ENCODE measurements around the gene MAD2L1.

The MAD2L1 gene

DNA sequence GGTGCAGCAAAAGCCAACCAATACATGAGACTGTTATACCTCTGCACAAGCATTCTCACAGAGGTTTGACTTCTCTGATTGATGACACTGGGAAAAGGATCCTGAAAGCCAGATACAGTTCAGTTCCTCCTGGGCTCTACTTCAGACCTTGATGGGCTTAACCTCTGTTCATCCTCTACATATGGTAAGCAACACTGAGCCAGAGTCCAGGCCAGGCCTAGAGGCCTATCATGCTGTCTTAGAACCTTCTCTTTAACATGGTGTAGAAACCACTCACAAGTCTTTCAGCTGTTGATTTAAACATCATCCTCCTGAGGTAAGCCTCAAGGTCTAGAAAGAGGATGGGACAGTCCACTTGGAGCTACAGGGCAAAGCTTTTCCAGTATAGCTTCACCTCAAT lies 9.2 kb downstream of the MAD2L1 start:
- DNase-seq: no peak

DNA sequence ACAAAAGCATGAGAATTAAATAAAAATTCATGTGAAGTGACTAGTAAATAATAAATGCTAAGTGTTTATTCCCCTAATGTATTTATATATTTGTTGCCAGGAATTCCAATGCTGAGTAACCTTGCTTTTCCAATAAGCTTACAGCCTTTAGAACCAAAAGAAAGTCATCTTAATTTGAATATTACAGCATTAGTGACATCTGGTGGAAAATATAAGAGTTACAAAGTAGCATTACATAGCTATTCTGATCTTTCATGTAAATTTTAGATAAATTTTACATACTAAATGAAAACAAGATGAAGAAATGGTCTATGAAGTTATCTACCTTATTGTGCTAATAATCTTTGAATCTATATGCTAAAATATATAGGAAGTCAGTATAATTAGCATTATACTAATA lies 10.4 kb downstream of the MAD2L1 start:
- DNase-seq: no peak

GRCh38 chr4:120055795-120056194 lies 10.9 kb downstream of the MAD2L1 start:
- no peak for DNase-seq

DNA sequence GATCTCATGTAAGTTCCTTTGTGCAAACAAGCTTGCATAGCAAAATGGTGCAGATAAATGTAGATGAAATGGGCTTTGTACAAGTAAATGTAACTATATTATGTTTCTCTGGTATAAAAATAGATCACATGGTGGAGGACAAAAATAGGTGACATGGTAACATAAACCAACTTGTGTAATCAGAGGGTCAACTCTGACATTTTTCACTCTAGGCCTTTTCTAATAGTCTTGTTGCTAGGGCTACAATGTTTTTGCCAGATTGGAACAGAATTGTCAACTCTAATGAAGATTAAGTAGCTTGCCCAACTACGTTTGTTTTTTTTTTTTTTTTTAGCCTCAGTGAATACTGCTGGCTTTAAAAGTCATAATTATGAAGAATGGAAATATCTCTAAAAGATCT lies 11.5 kb downstream of the MAD2L1 start:
- DNase-seq: no peak

DNA sequence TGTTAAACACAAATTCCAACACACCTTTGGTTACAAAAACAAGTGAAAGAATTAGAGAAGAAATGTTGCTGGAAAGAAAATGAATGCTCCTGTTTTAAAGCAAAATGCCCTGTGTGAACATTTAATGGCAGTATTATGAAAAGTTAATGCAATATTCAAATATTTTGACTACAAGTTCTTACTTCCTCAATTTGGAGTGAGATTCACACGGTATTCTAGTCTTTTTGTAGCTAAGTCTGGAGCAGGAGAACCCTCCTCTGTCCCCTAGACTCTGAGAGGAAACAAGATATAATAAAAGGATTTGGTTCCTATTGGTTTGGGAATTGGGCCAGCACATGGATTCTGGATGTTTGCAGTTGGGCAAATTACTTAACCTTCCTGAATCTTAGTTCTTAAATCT lies 12.7 kb downstream of the MAD2L1 start:
- no peak for DNase-seq

DNA sequence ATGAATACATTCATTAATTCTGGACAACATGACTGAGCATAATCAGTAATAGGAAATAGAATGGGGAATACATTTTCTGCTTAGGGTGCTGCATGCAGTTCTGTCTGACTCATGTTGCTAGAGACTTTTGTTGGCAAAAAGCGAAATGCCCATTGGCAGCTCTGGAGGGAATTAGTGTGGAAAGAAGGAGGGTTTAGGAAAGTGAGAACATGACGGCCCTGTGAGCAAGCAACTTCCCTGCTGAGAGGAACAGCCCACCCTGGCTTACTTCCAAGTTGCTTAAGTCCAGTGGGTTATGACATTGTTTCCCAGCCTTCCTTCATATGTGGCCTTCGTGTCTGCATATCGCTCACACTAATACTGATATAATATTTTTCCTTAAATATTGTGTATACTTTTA lies 13.8 kb downstream of the MAD2L1 start:
- DNase-seq: no peak

DNA sequence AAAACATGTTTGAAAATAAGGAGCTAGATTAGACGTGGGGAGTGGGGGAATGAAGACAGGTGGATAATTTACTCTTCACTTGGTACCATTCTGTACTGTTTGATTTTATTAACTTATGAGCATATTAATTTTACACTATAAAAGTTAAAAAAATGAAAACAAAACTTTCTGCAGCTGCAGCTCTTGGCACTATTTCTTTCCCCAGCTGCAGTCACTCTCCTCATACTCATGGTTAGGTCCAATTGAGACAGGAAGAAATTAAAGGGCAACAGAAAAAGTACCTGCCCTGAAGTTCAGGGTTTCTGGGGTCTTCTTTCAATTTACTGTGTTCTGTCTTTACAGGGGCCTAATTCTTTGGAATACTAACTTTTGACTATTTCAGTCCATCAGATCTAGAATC lies 15.4 kb downstream of the MAD2L1 start:
- no peak for DNase-seq

DNA sequence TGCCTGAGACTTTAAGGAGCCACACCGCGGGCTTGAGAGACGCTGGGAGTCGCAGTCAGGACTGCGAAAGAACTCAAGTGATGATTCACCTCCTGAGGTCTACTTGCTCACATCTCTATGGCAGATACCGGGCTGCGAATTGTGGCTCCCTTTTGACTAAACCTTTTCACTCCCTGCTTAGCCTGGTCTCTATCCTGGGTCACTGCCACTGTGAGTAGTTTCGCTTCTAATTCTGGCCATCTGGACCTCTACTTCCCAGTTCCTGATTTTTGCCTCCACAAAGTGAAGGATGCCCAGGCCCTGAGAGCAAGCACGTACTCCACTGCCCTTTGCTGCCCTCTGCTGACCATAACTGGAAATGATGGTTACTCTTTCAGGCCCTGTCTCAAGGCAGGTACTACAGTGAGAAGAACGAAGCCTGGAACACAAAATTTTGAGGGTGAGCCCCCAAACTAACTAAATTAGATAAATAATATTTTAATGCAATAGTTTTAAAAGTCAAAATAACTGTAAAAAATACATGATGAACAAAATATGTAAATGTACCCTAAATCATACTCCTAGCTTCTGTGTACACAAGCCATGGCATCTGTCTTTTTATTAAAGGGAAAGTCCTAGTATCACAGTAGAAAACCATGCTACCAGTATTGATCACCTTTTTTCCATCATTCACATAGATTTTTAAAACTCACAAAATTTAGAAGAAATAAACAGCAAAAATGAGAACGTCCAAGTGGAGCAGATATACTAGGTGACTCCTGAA lies 16.7 kb downstream of the MAD2L1 start:
- no peak for DNase-seq

- no peak for DNase-seq
These were observed 22.8 kb downstream of the MAD2L1 start for GRCh38 chr4:120043828-120044227.

GRCh38 chr4:120037411-120037810 lies 29.2 kb downstream of the MAD2L1 start:
- no peak for DNase-seq

GRCh38 chr4:120034913-120035312 lies 31.7 kb downstream of the MAD2L1 start:
- DNase-seq: no peak

DNA sequence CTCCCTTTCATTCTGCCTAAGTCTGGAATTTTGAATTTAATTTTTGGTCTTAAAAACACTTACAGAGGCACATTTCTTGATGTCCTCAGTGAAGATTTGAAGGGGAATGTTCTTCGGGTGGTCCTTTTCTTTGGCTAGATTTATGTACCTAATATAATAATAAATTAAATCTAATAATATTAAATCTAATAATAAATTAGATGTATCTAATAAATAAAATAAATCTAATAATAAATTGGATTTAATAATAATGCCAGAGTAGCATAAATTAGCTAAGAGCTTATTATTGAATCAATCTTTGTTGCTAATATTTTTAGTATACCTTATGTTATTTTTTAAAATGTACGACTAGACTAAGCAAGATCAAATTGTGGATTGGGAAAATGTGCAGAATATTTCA lies 39.8 kb downstream of the MAD2L1 start:
- no peak for DNase-seq

- DNase-seq: no peak
These were observed 41.1 kb downstream of the MAD2L1 start for GRCh38 chr4:120025516-120025915.

DNA sequence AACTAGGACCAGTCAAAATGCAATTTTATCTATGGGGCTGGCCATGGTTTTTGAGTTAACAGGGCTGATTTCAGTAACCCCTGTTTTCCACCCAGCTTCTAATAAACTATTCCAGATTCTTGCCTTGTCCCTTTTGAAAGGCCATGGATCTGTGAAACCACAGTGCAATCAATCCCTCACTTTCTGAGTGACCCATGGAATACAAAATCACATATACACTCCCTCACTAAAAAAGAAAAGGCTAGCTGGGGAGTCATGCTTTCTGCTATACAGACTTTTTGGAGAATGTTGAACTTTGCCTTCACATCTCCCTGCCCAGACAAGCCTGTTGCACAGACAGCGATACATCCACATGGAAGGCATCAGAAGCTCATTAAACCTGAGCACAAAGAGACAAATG lies 47.9 kb downstream of the MAD2L1 start:
- DNase-seq: no peak

DNA sequence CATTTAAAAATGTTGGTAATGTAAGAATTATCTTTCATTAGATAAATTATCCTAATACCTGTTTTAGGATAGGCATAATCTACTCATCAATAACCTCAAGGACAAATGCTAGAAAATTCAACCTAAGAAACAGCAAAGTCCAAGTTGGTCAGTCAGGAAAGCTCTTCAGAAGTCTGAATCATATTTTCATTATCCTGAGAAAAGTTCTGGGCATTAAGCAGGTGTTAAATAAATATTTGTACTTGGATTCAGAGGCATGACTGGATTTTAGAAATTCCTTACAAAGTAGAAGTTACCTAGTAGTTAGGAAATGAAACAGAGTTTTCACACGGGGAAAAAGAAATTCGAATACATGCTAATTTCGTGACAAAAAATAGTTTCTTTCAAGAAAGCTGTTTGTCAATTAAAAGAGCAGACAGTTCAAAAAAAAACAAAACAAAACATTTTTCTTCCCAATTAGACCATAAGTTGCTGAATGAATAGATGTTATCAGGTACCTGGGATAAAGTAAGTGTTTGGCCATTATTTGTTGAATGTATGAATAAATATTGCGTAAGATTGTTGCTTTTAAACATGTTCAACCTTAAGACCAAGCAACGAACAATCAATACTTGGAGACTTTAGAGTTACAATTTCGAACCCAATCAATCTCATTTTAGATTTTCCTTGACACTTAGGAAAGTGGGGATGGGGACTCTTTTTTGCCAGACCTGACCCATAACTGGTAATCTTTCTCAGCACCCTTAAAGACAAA lies 48.5 kb downstream of the MAD2L1 start:
- no peak for DNase-seq

GRCh38 chr4:120011725-120012124 lies 54.9 kb downstream of the MAD2L1 start:
- DNase-seq: no peak

DNA sequence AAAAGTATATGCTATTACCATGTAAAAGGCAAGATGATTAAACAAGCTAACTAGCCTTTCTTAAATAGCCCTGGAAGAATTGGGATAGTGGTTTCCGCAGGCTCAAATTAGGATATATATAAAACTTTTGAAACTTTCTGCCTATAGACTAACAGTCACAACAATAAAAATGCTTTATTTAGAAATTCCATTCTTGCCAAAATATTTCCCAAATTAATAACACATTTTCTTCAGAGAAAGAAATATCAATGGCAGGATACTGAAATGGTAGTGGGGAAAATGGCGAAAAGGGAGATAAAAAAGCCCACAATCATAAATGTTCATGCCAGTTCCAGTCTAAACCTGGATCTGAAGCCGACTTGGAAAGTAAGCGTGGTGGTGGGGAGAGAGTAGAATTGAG lies 56.0 kb downstream of the MAD2L1 start:
- DNase-seq: no peak

- no peak for DNase-seq
These were observed 56.9 kb downstream of the MAD2L1 start for GRCh38 chr4:120009731-120010130.

GRCh38 chr4:120008957-120009356 lies 57.7 kb downstream of the MAD2L1 start:
- DNase-seq: no peak

- no peak for DNase-seq
These were observed 58.7 kb downstream of the MAD2L1 start for GRCh38 chr4:120007896-120008436.

DNA sequence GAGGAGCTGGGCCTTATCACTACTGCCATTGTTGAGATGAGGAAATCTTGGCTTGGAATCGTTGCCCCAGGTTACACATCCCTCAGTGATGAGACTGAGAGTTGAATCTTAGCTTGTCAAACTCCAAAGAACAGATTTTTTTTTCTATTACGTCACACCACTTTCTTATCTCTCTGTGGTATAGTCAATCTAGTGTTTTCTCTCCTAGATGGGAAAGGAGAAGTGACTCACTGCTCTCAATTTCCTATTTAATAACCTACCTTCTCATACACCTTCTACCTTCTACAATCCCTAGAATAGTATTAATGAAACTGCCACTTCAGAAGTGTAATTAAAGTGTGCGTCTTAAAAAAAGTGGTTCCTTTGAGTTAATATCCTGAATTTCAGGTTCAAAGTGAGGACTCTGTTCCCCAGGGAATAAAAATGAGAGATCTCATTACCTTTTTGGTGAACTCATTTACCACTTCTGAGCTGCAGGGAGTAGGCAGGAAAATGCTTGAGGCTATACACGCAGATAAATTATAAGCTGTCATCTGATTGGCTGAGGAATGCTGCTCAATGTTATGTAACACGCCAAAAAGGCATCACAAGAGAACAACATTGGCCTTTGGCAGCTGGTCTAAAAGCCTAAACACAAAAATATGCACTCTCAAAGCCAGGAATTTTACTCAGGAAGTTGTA lies 59.3 kb downstream of the MAD2L1 start:
- no peak for DNase-seq

Data from cortex of kidney (tissue), 1 donor.